Germinal center (tissue), 1 donor: ENCODE measurements around the gene PFN4.
"Not testable (repeated sequence)": the region's sequence is repeated elsewhere in the genome, so short reads cannot be mapped to it uniquely, and the experiment has no call there.

Experiments used
- DNase-seq: peaks from one replicate; pipeline ENCODE4 v3.0.0; 2012; ENCODE audit warnings: mixed read lengths, low spot score

The PFN4 gene

GRCh38 chr2:24110660-24111303, 12.4 kb downstream of the PFN4 start:
- DNase-seq = no peak

DNA sequence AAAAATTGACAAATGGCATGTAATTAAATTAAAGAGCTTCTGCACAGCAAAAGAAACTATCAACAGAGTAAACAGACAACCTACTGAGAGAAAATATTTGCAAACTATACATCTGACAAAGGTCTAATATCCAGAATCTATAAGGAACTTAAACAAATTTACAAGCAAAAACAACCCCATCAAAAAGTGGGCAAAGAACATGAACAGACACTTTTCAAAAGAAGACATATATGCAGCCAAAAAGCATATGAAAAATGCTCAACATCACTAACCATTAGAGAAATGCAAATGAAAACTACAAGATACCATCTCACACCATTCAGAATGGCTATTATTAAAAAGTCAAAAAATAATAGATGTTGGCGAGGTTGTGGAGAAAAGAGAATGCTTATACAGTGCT, 13.7 kb downstream of the PFN4 start:
- DNase-seq = not testable (repeated sequence)

- no peak for DNase-seq
These were observed 15.8 kb downstream of the PFN4 start for GRCh38 chr2:24107336-24107735.

- no peak for DNase-seq
These were observed 16.3 kb downstream of the PFN4 start for GRCh38 chr2:24106786-24107185.

DNA sequence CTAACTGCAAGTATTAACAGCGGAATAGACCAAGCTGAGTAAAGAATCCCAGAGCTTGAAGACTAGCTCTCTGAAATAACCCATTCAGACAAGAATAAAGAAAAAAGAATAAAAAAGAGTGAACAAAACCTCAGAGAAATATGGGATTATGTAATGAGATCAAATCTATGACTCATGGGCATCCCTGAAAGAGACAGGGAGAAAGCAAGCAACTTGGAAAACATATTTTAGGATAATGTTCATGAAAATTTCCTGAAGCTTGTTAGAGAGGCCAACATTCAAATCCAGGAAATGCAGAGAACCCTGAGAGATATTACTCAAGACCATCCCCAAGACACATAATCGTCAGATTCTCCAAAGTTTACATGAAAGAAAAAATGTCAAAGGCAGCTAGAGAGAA, 17.3 kb downstream of the PFN4 start:
- no peak for DNase-seq

DNA sequence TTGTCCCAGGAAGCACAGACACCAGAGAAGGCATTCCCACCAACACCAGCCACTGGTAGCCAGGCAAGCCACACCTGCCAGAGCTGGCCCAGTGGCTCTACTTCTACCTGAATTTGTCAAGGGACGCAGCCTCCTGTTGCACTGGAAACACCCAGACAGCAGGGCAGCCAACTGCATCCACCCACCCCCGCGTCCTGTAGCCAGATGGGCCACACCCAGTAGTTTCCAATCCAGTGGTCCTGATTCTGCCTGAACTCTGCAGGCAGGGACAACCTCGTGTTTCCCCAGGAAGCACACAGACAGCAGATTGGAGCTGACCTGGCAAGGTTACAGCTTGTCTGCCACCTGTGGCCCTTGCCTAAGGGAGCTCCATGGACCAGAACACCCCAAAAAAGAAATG, 18.2 kb downstream of the PFN4 start:
- DNase-seq = peak; percentile 29

DNA sequence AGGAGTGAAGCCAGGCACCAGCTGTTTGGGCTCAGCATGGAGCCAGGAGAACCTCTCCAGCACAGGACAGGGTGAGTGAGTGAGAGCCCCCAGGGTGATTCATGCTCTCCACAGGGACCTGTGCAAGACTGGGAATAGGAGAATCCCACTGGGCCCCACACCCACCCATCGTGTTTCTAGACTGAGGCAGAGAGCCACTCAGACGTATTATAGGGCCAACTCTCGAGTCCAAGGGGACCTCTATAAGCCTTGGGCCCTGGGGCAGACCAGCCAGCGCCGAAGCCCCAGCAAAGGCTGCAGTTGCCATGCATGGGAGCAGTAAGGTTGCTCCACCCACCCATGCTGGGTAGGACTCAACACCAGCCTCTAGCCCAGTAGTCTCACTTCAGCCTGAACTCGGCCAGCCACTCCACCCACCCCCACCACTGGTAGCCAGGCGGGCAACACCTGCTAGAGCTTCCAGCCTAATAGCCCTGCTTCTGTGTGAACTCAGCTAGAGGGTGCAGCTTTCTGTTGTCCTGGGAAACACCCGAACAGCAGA, 19.0 kb downstream of the PFN4 start:
- no peak for DNase-seq

GRCh38 chr2:24102677-24103076, 20.5 kb downstream of the PFN4 start:
- no peak for DNase-seq

DNA sequence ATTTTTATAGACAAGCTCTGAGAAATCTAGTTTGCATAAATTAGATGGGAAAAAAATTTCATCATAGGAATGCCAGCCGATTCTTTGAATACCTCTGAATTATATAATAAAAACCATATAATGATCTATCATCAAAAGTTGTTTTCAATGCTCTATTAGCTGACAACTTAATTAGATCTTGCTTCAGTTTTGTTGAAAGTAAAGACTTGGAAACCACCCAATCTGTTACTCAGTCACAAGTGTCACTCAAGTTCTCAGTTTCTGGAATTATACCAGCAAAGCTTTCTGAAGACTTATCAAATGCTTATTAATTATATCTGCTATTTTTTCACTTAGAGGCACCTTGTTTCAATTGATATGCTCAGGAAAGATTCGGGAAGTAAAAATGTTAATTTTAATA, 21.1 kb downstream of the PFN4 start:
- DNase-seq = no peak

DNA sequence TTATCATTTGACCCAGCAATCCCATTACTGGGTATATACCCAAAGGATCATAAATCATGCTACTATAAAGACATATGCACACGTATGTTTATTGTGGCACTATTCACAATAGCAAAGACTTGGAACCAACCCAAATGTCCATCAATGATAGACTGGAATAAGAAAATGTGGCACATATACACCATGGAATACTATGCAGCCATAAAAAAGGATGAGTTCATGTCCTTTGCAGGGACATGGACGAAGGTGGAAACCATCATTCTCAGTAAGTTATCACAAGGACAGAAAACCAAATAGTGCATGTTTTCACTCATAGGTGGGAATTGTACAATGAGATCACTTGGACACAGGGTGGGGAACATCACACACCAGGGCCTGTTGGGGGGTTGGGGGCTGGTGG, 22.4 kb downstream of the PFN4 start:
- DNase-seq = not testable (repeated sequence)

GRCh38 chr2:24095171-24095677, 27.9 kb downstream of the PFN4 start:
- not testable (repeated sequence) for DNase-seq

DNA sequence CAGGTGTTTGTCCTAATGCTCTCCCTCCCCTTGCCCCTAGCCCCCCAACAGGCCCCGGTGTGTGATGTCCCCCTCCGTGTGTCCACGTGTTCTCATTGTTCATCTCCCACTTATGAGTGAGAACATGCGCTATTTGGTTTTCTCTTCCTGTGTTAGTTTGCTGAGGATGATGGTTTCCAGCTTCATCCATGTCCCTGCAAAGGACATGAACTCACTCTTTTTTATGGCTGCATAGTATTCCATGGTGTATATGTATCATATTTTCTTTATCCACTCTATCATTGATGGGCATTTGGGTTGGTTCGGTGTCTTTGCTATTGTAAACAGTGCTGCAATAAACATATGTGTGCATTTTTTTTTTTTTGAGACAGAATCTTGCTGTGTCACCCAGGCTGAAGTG, 29.9 kb downstream of the PFN4 start:
- DNase-seq = not testable (repeated sequence)

DNA sequence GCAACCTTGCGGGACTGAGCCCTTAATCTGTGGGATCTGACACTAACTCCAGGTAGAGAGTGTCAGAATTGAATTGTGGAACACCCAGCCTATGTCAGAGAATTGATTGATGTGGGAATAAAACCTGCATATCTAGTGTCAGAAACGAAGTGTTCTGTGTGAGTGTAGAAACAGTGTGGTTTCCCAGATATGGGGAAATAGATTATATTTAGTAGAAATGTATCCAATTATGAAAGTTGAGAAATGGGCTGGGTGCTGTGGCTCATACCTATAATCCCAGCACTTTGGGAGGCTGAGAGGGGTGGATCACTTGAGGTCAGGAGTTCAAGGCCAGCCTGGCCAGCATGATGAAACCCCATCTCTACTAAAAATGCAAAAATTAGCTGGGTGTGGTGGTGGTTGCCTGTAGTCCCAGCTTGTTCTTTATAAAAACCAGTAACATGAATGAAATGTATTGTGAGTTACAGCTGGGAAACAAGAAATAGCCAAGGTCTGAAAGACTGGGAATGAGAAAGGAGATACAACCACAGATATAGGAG, 34.2 kb downstream of the PFN4 start:
- DNase-seq = no peak

DNA sequence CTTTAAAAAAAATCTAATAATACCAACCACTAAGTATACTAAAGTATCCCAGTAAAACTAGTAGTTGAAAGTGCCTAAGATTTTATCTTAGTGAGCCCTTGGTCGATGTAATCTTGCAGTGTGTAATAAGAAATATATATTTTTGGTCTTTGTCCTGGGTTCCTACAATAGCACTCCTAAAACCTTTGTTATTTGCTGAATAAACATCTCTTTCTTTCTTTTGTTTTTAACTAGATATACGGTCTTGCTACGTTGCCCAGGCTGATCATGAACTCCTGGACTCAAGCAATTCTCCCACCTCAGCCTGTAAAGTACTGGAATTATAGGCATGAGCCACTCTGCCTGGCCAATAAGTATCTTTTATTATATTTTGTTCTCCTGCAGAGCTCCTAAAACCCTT, 36.1 kb downstream of the PFN4 start:
- DNase-seq = no peak

DNA sequence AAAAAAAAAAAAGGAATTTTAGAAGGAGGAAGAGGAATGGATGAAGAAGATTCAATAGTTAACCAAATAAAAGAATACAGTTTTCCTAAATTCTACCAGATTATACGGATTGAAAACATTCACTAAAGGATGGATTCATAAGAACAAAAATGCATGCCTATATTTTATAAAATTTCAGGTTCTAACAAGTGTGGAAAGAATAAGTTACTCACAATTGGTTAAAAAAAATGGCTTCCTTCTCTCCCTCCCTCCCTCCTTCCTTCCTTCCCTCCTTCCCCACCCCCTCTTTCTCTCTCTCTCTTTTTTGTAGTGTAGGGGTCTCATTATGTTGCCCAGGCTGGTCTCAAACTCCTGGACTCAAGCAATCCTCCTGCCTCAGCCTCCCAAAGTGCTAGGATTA, 36.9 kb downstream of the PFN4 start:
- no peak for DNase-seq

DNA sequence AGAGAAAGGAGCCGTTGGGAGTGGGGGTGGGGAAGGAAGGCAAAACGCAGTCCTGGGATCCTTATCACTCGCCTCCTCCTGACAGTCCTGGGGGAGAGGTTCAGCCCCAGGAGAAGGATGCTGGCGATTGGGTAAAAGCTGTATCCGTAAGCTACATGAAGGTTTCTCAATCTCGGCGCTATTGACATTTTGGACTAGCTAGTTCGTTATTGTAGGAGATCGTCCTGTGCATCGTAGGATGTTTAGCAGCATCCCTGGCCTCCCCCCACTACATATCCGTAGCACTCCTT, 38.0 kb downstream of the PFN4 start:
- no peak for DNase-seq

GRCh38 chr2:24084386-24085199, 38.5 kb downstream of the PFN4 start, which contains the start of gene TP53I3:
Gene TP53I3, minus strand, starts transcription at chr2:24084834. Its CDS starts 508 bp downstream, at chr2:24084326.
- DNase-seq = peak; percentile 87

DNA sequence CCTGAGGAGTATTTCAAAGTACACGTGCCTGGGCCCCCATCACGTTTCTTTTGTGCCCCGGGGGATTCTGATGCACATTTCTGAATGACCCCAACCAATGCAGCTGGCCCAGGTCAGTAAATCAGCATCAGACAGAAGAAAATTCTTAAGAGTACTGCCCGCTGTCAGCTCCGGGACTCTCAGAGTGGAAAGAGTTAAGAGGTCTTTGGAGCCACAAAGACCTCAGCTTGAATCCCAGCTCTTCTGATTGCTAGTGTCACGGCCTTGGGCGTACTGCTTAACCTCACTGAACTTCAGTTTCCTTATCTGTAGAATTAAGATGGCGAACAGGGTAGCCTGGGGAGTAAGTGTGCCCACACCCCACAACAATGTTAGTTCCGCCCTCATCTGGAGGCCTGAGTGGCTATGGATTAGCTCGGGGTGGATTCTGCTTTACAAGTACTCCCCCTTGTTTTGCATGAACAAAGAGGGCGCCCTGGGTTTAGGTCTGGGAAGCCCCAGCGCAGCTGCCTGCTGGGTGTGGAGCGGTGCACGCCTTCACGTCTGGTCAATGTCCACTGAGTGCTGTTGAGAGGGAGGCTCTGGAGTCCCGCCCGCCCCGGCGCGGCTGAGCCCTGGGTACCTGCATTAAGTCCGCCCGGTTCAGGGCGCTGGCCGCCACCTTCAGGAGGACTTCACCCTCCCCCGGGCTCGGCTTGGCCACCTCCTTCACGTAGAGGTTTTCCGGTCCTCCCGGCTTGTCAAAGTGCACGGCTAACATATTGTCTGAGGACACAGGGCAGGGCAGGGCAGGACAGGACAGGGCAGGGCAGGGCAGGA, 39.4 kb downstream of the PFN4 start:
- peak; percentile 86 for DNase-seq

DNA sequence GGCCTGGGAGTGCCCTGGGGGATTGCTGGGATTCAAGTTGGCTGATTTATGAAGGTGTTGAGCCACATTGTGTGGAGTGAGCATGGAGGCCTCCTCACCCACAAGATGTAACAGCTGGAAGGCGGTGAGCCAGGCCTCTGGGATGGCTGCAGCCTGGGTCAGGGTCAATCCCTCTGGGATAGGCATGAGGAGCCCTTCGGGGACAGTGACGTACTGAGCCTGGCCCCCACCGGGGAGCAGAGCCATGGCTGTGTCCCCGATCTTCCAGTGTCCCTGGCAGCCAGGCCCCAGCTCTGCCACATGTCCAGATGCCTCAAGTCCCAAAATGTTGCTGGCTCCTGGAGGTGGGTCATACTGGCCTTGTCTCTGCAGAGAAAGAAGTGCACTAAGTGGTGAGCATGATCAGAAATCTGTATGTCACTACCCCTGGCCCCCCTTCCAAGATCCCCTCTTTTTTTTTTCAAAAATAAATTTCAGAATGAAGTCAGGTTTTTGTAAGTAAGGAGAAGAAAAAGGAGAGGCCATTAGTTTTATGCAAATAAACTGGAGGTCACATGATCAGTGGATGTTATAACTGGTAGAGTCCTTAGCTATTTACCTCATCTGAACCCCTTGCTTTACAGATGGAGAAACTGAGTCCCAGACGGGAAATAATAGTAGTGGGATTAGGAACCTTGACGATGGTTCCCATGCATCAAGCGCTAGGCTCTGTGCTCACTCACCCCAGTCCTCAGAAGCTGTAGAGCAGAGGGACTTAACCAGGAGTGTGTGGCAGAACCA, 40.2 kb downstream of the PFN4 start:
- no peak for DNase-seq

DNA sequence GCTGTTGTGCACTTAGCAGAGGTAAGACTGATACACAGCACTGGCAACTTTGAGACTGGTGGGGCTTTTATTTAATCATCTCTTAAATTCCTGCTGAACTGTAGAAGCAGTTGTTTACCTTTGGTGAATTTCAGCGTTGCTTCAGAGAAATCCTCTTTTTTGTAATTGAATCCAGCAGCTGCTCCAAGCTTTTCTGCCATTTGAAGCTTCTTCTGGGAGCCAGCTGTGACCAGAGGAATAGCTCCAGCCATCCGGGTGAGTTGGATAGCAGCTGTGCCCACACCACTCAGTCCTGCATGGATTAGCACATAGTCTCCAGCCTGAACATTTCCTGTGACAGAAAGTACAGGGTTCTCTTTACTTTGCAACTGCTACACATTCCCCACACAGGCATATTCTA, 42.4 kb downstream of the PFN4 start:
- no peak for DNase-seq

- DNase-seq = no peak
These were observed 45.3 kb downstream of the PFN4 start for GRCh38 chr2:24077879-24078278.

DNA sequence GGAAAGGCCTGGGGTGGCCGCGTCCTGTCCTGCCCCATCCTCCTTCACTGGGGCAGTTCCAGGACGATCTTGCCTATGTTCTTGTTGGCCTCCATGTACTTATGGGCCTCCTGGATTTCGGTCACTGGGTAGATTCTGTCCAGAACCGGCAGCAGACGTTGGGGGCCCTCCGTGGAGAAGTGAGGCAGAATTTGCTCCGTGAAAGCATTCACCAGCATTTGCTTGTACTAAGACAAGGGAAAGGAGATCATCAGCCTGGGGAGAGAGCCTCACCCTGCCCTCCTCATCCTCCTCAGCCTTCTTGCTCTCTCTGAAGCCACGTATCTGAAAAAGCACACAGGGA, 45.6 kb downstream of the PFN4 start:
- no peak for DNase-seq
